Measurements from ENCODE around the gene LYRM9.
"Not testable (repeated sequence)": the region's sequence is repeated elsewhere in the genome, so short reads cannot be mapped to it uniquely, and the experiment has no call there.

The LYRM9 gene

DNA sequence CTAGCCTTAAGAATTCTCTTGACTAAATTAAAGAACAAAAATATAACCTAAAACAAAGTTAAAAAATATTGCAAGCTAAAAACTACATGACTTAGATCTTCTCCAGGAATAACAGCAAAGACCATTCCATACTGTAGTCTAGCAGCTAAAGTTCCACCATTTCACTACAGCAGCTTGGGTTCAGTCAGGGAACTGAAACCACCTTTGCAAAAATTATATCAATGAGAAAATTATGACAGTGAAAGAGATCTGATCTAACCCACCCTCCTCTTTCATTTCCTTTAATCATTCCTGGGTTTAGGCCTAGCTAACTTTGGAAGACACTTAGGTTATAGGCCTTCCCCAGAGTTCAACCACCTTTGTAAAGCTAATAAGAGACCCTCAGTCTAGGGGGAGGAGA lies 56.5 kb downstream of the LYRM9 start:
- Histone ChIP-seq H3K4me3 (ENCODE audit: low read depth, low read length) (no peak overlapping the region), H3K36me3 (no peaks in the 10 kb centered on the region; the same call in 1 of the 2 replicates), H3K27ac (peak overlapping the region; percentile 56; the same call in 1 of the 2 replicates), H3K27me3 (ENCODE audit: insufficient read depth, low read depth, severe bottlenecking) (no peaks in the 10 kb centered on the region), H3K9me3 (ENCODE audit: severe bottlenecking) (peaks cover 6% of the 10 kb centered on the region)
- no peak for DNase-seq
- TF ChIP-seq, protein P1, sequence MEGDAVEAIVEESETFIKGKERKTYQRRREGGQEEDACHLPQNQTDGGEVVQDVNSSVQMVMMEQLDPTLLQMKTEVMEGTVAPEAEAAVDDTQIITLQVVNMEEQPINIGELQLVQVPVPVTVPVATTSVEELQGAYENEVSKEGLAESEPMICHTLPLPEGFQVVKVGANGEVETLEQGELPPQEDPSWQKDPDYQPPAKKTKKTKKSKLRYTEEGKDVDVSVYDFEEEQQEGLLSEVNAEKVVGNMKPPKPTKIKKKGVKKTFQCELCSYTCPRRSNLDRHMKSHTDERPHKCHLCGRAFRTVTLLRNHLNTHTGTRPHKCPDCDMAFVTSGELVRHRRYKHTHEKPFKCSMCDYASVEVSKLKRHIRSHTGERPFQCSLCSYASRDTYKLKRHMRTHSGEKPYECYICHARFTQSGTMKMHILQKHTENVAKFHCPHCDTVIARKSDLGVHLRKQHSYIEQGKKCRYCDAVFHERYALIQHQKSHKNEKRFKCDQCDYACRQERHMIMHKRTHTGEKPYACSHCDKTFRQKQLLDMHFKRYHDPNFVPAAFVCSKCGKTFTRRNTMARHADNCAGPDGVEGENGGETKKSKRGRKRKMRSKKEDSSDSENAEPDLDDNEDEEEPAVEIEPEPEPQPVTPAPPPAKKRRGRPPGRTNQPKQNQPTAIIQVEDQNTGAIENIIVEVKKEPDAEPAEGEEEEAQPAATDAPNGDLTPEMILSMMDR (IDR thresholded peaks at IDR 0.05; ENCODE audit: low read depth, low read length): no peak

DNA sequence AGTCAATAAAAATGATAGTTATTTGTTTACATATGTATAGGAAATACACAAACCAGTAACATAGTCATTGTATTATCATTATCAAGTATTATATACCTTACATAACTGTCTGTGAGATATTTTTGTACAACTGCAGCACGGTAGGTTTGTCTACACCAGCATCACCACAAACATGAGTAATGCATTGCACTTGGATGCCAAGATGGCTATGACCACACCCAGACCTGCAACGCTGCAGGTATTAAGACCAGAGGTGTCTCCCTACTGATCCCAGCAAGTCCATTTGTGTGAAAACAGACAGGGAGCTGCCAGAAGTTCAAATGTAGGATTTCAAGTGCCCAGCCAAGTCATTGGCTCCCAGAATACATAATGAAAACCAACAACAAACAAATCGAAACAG lies 58.6 kb downstream of the LYRM9 start:
- TF ChIP-seq, protein P1 (IDR thresholded peaks at IDR 0.05; ENCODE audit: low read depth, low read length): no peak
- H3K27me3 ChIP-seq (ENCODE audit: insufficient read depth, low read depth, severe bottlenecking): no peaks in the 10 kb centered on the region
- H3K9me3 ChIP-seq (ENCODE audit: severe bottlenecking): peaks cover 6% of the 10 kb centered on the region
- no peaks in the 10 kb centered on the region; the same call in 1 of the 2 replicates for H3K36me3 ChIP-seq
- H3K27ac ChIP-seq: no peak overlapping the region
- no peak overlapping the region for H3K4me3 ChIP-seq (ENCODE audit: low read depth, low read length)
- no peak for DNase-seq

DNA sequence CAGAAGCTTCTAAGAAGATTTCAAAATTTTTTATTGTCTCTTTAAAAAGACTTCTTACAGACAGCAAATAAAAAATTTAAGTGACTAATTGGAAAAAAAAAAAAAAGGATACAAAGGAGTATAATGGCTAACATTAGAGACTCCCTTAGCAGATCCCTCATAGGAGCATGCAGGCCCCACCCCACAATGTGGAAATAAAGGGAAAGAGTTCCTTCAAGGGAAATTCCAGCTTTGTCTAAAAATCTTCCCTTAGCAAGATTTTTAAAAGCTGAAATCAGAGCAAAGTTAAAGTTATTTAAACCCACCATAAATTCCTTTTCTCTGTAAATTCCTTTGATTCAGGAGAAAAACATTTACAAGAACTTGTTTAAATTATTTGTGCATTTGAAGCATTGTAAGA lies 60.3 kb downstream of the LYRM9 start:
- Histone ChIP-seq H3K27ac (peak overlapping the region; percentile 67), H3K4me3 (ENCODE audit: low read depth, low read length) (no peak overlapping the region), H3K27me3 (ENCODE audit: insufficient read depth, low read depth, severe bottlenecking) (no peaks in the 10 kb centered on the region), H3K9me3 (ENCODE audit: severe bottlenecking) (peaks cover 6% of the 10 kb centered on the region), H3K36me3 (no peaks in the 10 kb centered on the region; the same call in 1 of the 2 replicates)
- no peak for DNase-seq
- TF ChIP-seq, protein P1 (IDR thresholded peaks at IDR 0.05; ENCODE audit: low read depth, low read length): no peak

DNA sequence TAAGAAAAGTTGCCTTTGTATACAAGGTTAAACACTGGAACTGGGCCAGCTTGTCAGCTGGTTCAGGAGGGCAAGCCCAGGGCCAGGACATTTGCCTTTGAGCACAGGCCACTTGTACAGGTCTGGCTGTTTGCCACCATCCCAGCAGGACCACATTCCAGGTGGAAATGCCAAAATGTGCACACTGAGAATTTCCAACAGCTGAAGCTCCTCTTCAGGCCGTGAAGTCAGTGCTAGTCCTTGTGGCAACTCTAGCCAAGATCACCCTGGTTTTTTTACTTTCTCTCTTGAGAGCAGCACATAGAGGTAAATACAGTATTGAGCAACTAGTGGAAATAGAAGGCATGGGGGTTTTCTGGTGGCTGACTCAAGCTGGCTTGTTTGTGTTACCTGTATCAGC lies 63.3 kb downstream of the LYRM9 start:
- not testable (repeated sequence) for H3K36me3 ChIP-seq; H3K9me3 ChIP-seq (ENCODE audit: severe bottlenecking); DNase-seq; H3K4me3 ChIP-seq (ENCODE audit: low read depth, low read length); H3K27ac ChIP-seq; H3K27me3 ChIP-seq (ENCODE audit: insufficient read depth, low read depth, severe bottlenecking)

DNA sequence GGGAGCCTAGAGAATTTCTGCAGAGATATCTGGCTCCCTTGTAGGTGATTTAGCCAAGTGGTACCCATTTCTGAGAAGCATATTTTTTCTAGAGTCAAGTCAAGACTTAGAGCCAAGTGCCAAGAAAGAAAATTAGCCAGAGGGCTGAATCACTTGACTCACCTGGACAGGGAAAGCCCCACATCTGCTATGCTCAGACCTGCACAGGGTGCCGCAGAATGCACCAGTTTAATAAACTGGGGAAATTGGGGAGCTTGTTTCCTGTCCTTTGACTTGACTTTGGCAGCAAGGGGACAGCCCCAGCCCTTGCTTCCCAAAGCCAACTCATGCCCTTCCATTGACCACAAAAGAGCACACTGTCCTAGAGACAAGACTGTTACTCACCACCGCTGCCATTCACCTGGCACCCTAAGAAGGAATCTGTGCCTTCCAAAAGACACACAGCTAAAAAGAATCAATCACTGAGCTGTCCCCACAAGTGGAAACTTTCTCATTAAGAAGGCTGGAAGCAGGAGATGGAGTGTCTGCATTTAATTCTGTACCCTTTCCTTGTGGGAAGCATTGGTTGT lies 63.9 kb downstream of the LYRM9 start:
- DNase-seq; H3K36me3 ChIP-seq; H3K27ac ChIP-seq; H3K9me3 ChIP-seq (ENCODE audit: severe bottlenecking); H3K4me3 ChIP-seq (ENCODE audit: low read depth, low read length); H3K27me3 ChIP-seq (ENCODE audit: insufficient read depth, low read depth, severe bottlenecking): not testable (repeated sequence)

All from WERI-Rb-1 (cell line).